K562 (cell line): ENCODE measurements around the gene DAPK2. TPM values are rescaled to one million over a fixed set of nuclear protein-coding genes. Genes with fewer than 3 reads are reported as not detected.

Source experiments
- ATAC-seq: fragments of 200-7000 bp; cut with Tn5 transposase; 3 replicates; pipeline ENCODE4 v1.9.1; 2020; ENCODE audit warnings: moderate library complexity
- BruUV-seq: library from RNA; stranded (reverse); fragments of 400-500 nt; replicated peaks from 2 replicates; lab custom pipeline; 2021; lab: Mats Ljungman, UMichigan
- CTCF ChIA-PET: fragments of 300-600 bp; formaldehyde crosslinking; extraction: SDS; loops from one replicate; lab custom pipeline; 2021; ENCODE audit warnings: low intra/inter-chr PET ratio; lab: Yijun Ruan, JAX
- POLR2A ChIA-PET: fragments of 300-600, 350-650 bp; sonication (Branson Sonifier 250); formaldehyde crosslinking; extraction: SDS; loops from one replicate; lab custom pipeline; 2021; ENCODE audit warnings: antibody characterized with exemption, inconsistent platforms; lab: Yijun Ruan, JAX
- DNase-seq, 4 experiments: peaks; one replicate each; pipeline versions ENCODE4 v3.0.0 to v3.0.0-alpha.2; 2011 to 2018; ENCODE audit warnings: low spot score in 3 of 4, mixed read lengths in 3 of 4; ENCODE audit errors: extremely low read depth in 1 of 4
- FAIRE-seq: peaks from 2 replicates; lab custom pipeline; 2011; peaks lifted over from hg19 to GRCh38; lab: Jason Lieb, UNC
- H2AFZ ChIP-seq: 2 replicates; pipeline ENCODE4 v1.6.0; 2011; ENCODE audit warnings: low read depth, low read length, control low read depth, inconsistent platforms
- H3K27ac ChIP-seq: fragments of 200-600 bp; 3 replicates; pipeline ENCODE4 v1.8.0; 2011; ENCODE audit warnings: low read depth, mild to moderate bottlenecking, control low read depth, inconsistent platforms, low read length, moderate library complexity, mixed read lengths; ENCODE audit errors: extremely low read depth
- H3K27me3 ChIP-seq, 2 experiments: fragments of 300-600 bp in 1 of 2; 2 replicates in 1 of 2; 3 replicates in 1 of 2; pipeline versions ENCODE4 v1.6.0 to v1.8.0; 2011; ENCODE audit warnings: inconsistent platforms in 2 of 2, low read length in 2 of 2, mild to moderate bottlenecking in 1 of 2, mixed read lengths in 1 of 2, moderate library complexity in 1 of 2; ENCODE audit not compliant: control insufficient read depth in 2 of 2, insufficient read depth in 2 of 2
- H3K36me3 ChIP-seq: fragments of 300-600 bp; 3 replicates; pipeline ENCODE4 v1.8.0; 2011; ENCODE audit warnings: mild to moderate bottlenecking, low read length, inconsistent platforms; ENCODE audit not compliant: control insufficient read depth, insufficient read depth
- H3K4me1 ChIP-seq, 2 experiments: fragments of 200-600 bp in 1 of 2; replicated peaks in 1 of 2; 2 replicates in 1 of 2; 3 replicates in 1 of 2; pipeline versions ENCODE4 v1.5.1 to v1.8.0; 2011; ENCODE audit warnings: inconsistent platforms in 2 of 2, low read length in 2 of 2, mild to moderate bottlenecking in 1 of 2, mixed read lengths in 1 of 2, moderate library complexity in 1 of 2; ENCODE audit not compliant: control insufficient read depth in 2 of 2, insufficient read depth in 2 of 2
- H3K4me2 ChIP-seq: 2 replicates; pipeline ENCODE4 v1.6.1; 2011; ENCODE audit warnings: low read length, control low read depth, inconsistent platforms, mixed read lengths; ENCODE audit not compliant: insufficient read depth
- H3K4me3 ChIP-seq: fragments of 200-600 bp; sonication (generic), shearing (Covaris generic); 2 replicates; pipeline ENCODE4 v1.5.1; 2016; ENCODE audit warnings: control low read depth, inconsistent platforms
- H3K79me2 ChIP-seq: fragments of 200-600 bp; 3 replicates; pipeline ENCODE4 v1.8.0; 2011; ENCODE audit warnings: low read length, inconsistent platforms; ENCODE audit not compliant: control insufficient read depth, insufficient read depth
- H3K9ac ChIP-seq, 2 experiments: 2 replicates each; pipeline versions ENCODE4 v1.6.0 to v1.6.1; 2011; ENCODE audit warnings: low read depth in 2 of 2, low read length in 2 of 2, control low read depth in 1 of 2, inconsistent platforms in 1 of 2, mild to moderate bottlenecking in 1 of 2, mixed read lengths in 1 of 2; ENCODE audit not compliant: insufficient read depth in 1 of 2
- H3K9me1 ChIP-seq: one replicate; pipeline ENCODE4 v1.6.0; 2011; ENCODE audit warnings: inconsistent platforms, mild to moderate bottlenecking, low read length, moderate library complexity; ENCODE audit not compliant: control insufficient read depth, insufficient read depth
- H3K9me3 ChIP-seq: replicated peaks from 2 replicates; pipeline ENCODE4 v1.5.1; 2011; ENCODE audit warnings: low read depth, low read length, inconsistent platforms; ENCODE audit not compliant: control insufficient read depth, insufficient read depth
- H4K20me1 ChIP-seq: replicated peaks from 2 replicates; pipeline ENCODE4 v1.6.1; 2011; ENCODE audit warnings: low read length, inconsistent platforms, mixed read lengths; ENCODE audit not compliant: control insufficient read depth, insufficient read depth
- DDX20 ChIP-seq: fragments of 450-650 bp; IDR thresholded peaks from 2 replicates; pipeline ENCODE4 v1.6.1; 2016; ENCODE audit warnings: missing genetic modification characterization, low read depth, mild to moderate bottlenecking, missing compliant biosample characterization, moderate library complexity
- HEY1 ChIP-seq: fragments of 250-450 bp; sonication (Bioruptor Pico); IDR thresholded peaks from 2 replicates; pipeline ENCODE4 v1.5.0; 2020; ENCODE audit warnings: mild to moderate bottlenecking, moderate library complexity, borderline replicate concordance
- MTA2 ChIP-seq: fragments of 450-650 bp; IDR thresholded peaks from 2 replicates; pipeline ENCODE4 v1.6.1; 2016; ENCODE audit warnings: low read depth
- OTX1 ChIP-seq: fragments of 450-650 bp; formaldehyde crosslinking; IDR thresholded peaks from 2 replicates; pipeline ENCODE4 v1.4.0; 2022; ENCODE audit warnings: mild to moderate bottlenecking
- THAP12 ChIP-seq: fragments of 250-450 bp; sonication (Bioruptor Pico); IDR thresholded peaks from 2 replicates; pipeline ENCODE4 v1.9.0; 2021; ENCODE audit warnings: mild to moderate bottlenecking, inconsistent platforms
- ZBTB2 ChIP-seq: fragments of 450-650 bp; IDR thresholded peaks from 2 replicates; pipeline ENCODE4 v1.6.1; 2016; ENCODE audit warnings: antibody characterized with exemption
- ZNF644 ChIP-seq: fragments of 200-800 bp; sonication (Bioruptor generic); IDR thresholded peaks from 2 replicates; pipeline ENCODE4 v1.6.1; 2016; ENCODE audit warnings: low read depth, missing genetic modification characterization, missing compliant biosample characterization
- ZNF76 ChIP-seq: fragments of 250-450 bp; sonication (Bioruptor Pico); IDR thresholded peaks from 2 replicates; pipeline ENCODE4 v1.4.0; 2020; ENCODE audit warnings: mild to moderate bottlenecking, moderate library complexity, borderline replicate concordance
- ZNF764 ChIP-seq: fragments of 250-450 bp; sonication (Bioruptor Pico); IDR thresholded peaks from 2 replicates; pipeline ENCODE4 v1.4.0; 2020; ENCODE audit warnings: low read depth, mild to moderate bottlenecking, moderate library complexity
- WGBS: fragments of 100-300 bp; shearing (Covaris generic); methylation state at CpG from one replicate; pipeline ENCODE4 v1.1.6; 2016; ENCODE audit warnings: low coverage, mixed read lengths; ENCODE audit not compliant: insufficient coverage; ENCODE audit errors: missing lambda C conversion rate; 5-methylcytosine and 5-hydroxymethylcytosine counted together
- in situ Hi-C: fragments of 300-500 bp; cut with MboI; formaldehyde crosslinking; loops from 4 replicates; pipeline ENCODE4 v1.15.0; 2018; ENCODE audit warnings: inconsistent platforms, mixed read lengths
- intact Hi-C: fragments of 100-400 bp; cut with micrococcal nuclease; formaldehyde crosslinking; loops from 2 replicates; pipeline ENCODE4 v1.14.2; 2022
- polyA plus RNA-seq, 8 experiments: library from polyadenylated mRNA; depleted of rRNA in 4 of 8; stranded (reverse) in 5 of 8; unstranded in 3 of 8; fragments of >200 nt; fragmentation: Nextera tagmentation in 2 of 8; fragmentation: Illumina TruSeq in 1 of 8; extraction: Ambion mirVana in 2 of 8; extraction: Trizol in 1 of 8; gene quantifications; 2 replicates each; pipeline versions ENCODE4 v1.2.1 to v1.2.3, GENCODE V29; 2011 to 2014; ENCODE audit warnings: inconsistent platforms in 1 of 8, missing spikeins in 1 of 8
- total RNA-seq, 7 experiments: library from RNA; depleted of rRNA in 6 of 7; stranded (reverse); fragments of >200 nt in 6 of 7; fragmentation: Illumina TruSeq in 2 of 7; extraction: Trizol in 2 of 7; gene quantifications; 2 replicates each; pipeline versions ENCODE4 v1.2.1 to v1.2.3, GENCODE V29; 2011 to 2021; ENCODE audit warnings: low replicate concordance in 1 of 7

The DAPK2 gene
- total and polyA plus RNA-seq, 9 of the 15 experiments (the other 6 are each of a cell fraction or from before 2014, with no cell fraction given) = 0.14 to 5.2 (median 2.2) TPM

GRCh38 chr15:63985221-63986184, 60.8 kb downstream of the DAPK2 start (continued):
- no peak for TF ChIP-seq MTA2
- no peak for TF ChIP-seq DDX20 (tag)
- TF ChIP-seq ZBTB2 = no peak
- TF ChIP-seq ZNF764 (CRISPR knock-in tag) = no peak
- no peak for TF ChIP-seq ZNF644 (tag)
- TF ChIP-seq, all 486 proteins: peak for 0

- Histone ChIP-seq H4K20me1 (no peaks in the 10 kb centered on the region), H2AFZ (no peak overlapping the region), H3K9me1 (no peaks in the 10 kb centered on the region), H3K4me3 (no peak overlapping the region), H3K36me3 (no peaks in the 10 kb centered on the region), H3K4me1 (peaks cover 17 to 29% of the 10 kb centered on the region in 2 experiments), H3K4me2 (no peak overlapping the region), H3K27ac (no peak overlapping the region), H3K27me3 (no peaks in the 10 kb centered on the region), H3K9ac (no peak overlapping the region), H3K9me3 (no peaks in the 10 kb centered on the region), H3K79me2 (no peaks in the 10 kb centered on the region)
- no peak for DNase-seq
- in situ Hi-C loops (no loop called here), intact Hi-C loops (loop anchor here (5.0 kb wide), 1 partner anchor 232 kb away; no protein-coding TSS in a partner anchor)
- ChIA-PET CTCF (no interaction called here), POLR2A (interaction anchor here (0.7 kb wide), 2 partner anchors 12 to 26 kb away, joined by 3 to 4 read pairs; no protein-coding TSS in a partner anchor)
- 30% methylated on average over 3 of the region's 3 CpGs for WGBS
- TF ChIP-seq THAP12 (CRISPR knock-in tag) = no peak
- no peak for TF ChIP-seq HEY1 (CRISPR knock-in tag)
- no peak for TF ChIP-seq ZNF76 (CRISPR knock-in tag)
- no peak for TF ChIP-seq OTX1 (CRISPR knock-in tag)
- no peak for FAIRE-seq
- no TSS peak for BruUV-seq
- ATAC-seq = no peak
Observed at GRCh38 chr15:63984331-63984730, 62.0 kb downstream of the DAPK2 start.
